Left kidney (tissue), 2 donors: ENCODE results near the gene ZACN. TPM values are rescaled to one million over a fixed set of nuclear protein-coding genes. Genes with fewer than 3 reads are reported as not detected.

ENCODE experiments used
- DNase-seq: peaks from one replicate; pipeline ENCODE4 v3.0.0-alpha.2; 2013
- polyA plus RNA-seq: library from polyadenylated mRNA; unstranded; fragments of 120-200 nt; gene quantifications from one replicate; pipeline ENCODE4 v1.2.1, GENCODE V29; 2013; ENCODE audit not compliant: insufficient read length

ZACN gene
- polyA plus RNA-seq, 1 donor: 14.2 TPM

- DNase-seq: no peak
These were observed 18.8 kb downstream of the ZACN start for GRCh38 chr17:76097716-76098295.

GRCh38 chr17:76102944-76103273 lies 23.9 kb downstream of the ZACN start:
- no peak for DNase-seq

GRCh38 chr17:76103274-76104139 lies 24.5 kb downstream of the ZACN start, which contains the start of gene EXOC7:
Gene EXOC7 (minus strand): TSS chr17:76103787. CDS start chr17:76103692, 95 bp downstream.
- peak; percentile 95 for DNase-seq

- DNase-seq: no peak
These were observed 25.3 kb downstream of the ZACN start for GRCh38 chr17:76104140-76104895.

GRCh38 chr17:76104896-76105231 lies 25.9 kb downstream of the ZACN start:
- no peak for DNase-seq

GRCh38 chr17:76106703-76107102 lies 27.7 kb downstream of the ZACN start:
- no peak for DNase-seq

- DNase-seq: no peak
These were observed 28.5 kb downstream of the ZACN start for GRCh38 chr17:76107509-76107908.

- DNase-seq: no peak
These were observed 33.0 kb downstream of the ZACN start for GRCh38 chr17:76111956-76112355.

GRCh38 chr17:76115138-76115754 lies 36.3 kb downstream of the ZACN start:
- no peak for DNase-seq

- DNase-seq: no peak
These were observed 40.7 kb downstream of the ZACN start for GRCh38 chr17:76119409-76120371.

GRCh38 chr17:76120658-76121008 lies 41.7 kb downstream of the ZACN start:
- DNase-seq: no peak

GRCh38 chr17:76121932-76122430 lies 43.0 kb downstream of the ZACN start:
- DNase-seq: no peak

GRCh38 chr17:76122431-76123190 lies 43.6 kb downstream of the ZACN start:
- DNase-seq: no peak

- no peak for DNase-seq
These were observed 44.2 kb downstream of the ZACN start for GRCh38 chr17:76123191-76123499.

GRCh38 chr17:76123749-76124581 lies 45.0 kb downstream of the ZACN start:
- DNase-seq: no peak

GRCh38 chr17:76124582-76125390 lies 45.8 kb downstream of the ZACN start:
- DNase-seq: no peak

- DNase-seq: no peak
These were observed 46.4 kb downstream of the ZACN start for GRCh38 chr17:76125391-76125675.

GRCh38 chr17:76125922-76126321 lies 46.9 kb downstream of the ZACN start:
- DNase-seq: no peak

GRCh38 chr17:76130473-76130872 lies 51.5 kb downstream of the ZACN start:
- DNase-seq: no peak
